Dermis microvascular lymphatic vessel endothelial cell (primary cell): ENCODE data around the gene CRAT. TPM values are rescaled to one million over a fixed set of nuclear protein-coding genes. Genes with fewer than 3 reads are reported as not detected.

Experiments used
- DNase-seq, 2 donors: peaks; one replicate each; pipeline versions ENCODE4 v3.0.0 to v3.0.0-alpha.2; 2010; ENCODE audit warnings: low read depth in 2 of 2
- total RNA-seq: library from RNA; depleted of rRNA; stranded (reverse); fragments of >200 nt; gene quantifications from 2 replicates; pipeline ENCODE4 v1.2.1, GENCODE V29; 2014

The CRAT gene
- total RNA-seq, 1 donor from 2014 or later: 24.8 TPM

DNA sequence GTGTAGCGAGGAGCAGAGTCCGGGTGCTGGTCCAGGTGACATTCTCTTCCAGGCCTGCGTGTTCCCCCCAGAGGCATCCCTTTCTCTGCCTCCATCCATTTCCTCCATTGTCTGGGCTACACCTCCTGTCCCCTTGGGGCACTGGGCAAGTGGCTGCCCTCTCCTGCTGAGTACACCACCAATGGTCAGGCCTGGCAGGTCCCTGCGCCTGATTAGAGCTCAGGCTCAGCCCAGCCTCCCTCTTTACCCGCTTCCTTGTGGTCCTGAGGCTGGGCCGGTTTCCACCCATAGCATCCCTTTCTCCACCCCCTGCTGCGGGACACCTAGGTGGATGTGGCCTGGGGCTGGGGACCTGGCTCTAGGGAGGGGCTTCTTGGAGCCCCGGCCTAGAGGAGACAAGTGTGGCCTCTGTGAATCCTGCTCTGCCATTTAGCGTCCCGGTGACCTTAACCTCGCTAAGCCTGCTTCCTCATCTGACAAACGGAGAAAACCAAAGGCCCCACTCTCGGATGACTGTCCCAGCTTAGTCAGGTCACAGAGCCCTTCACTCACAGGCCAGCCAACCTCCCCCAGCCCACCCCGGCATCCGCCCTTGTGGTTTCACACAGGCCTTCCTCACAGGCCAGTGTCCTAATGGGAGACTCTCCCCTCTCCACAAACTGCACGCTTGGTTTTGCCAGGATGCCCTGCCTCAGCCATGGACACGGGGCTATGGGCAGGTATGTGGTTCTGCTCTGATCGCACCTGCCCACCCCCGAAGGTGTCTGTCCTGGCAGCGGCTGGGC lies 16.8 kb downstream of the CRAT start:
- DNase-seq: no peak

DNA sequence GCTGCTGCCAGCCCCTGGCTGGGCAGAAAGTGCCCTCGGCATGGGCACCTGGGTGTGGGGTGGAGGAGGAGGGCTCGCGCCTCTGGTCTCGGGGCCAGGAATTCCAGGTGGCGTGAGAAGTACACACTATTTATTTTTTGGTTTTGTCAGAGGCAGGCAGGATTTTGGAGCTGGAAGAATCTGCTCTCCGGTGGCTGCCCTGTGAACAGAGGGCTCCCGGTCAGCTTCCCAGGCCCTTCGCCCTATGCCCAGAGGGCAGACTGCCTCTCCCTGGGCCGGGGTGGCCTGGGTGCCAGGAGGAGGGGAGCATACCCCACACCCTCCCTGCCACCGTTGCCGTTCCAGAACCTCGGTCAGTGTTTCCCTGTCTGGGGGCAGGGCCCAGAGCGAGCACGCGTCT lies 21.3 kb downstream of the CRAT start:
- no peak for DNase-seq

DNA sequence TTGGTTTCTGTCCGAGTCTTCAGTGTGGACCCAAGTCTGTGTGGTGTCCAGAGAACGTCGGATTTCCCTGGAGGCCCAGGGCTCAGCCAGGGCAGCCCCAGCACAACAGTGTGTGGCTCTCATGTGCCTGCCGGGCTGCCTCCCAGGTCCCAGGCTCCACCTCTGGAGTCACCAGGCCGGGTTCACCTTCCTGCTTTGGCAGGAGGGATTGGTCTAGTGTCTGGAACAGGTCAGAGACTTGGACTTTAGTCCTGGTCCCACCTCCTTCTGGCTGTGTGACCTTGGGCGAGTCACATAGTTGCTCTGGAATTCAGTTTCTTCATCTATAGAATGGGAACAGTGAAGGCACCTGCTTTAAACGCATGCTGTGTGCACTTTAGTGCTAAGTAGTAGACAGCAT lies 26.5 kb downstream of the CRAT start:
- no peak for DNase-seq

DNA sequence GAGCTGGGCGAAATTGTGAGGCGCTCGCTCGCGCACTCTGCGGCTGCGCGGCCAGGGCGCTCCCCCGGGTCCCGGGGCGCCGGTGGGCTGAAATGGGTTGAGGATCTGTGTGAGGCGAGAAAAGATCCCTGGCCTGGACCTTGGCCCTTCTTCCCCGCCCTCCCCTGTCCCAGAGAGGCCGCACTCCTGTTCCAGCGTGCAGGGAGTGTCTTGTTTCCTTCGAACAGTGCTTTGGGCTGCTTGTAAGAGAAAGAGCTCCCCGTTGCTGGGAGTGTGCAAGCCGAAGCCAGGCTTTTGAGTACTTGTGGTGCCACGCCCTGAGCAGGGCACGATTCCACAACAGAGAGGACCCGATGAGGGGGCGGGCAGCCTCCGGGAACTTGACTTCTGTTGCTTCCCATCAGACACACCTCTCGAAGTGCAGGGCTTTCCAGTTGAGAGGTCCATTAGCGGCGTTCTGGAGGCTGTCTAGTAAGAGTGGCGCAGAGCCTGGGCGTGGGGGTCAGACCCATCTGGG lies 29.1 kb downstream of the CRAT start:
- DNase-seq: no peak

DNA sequence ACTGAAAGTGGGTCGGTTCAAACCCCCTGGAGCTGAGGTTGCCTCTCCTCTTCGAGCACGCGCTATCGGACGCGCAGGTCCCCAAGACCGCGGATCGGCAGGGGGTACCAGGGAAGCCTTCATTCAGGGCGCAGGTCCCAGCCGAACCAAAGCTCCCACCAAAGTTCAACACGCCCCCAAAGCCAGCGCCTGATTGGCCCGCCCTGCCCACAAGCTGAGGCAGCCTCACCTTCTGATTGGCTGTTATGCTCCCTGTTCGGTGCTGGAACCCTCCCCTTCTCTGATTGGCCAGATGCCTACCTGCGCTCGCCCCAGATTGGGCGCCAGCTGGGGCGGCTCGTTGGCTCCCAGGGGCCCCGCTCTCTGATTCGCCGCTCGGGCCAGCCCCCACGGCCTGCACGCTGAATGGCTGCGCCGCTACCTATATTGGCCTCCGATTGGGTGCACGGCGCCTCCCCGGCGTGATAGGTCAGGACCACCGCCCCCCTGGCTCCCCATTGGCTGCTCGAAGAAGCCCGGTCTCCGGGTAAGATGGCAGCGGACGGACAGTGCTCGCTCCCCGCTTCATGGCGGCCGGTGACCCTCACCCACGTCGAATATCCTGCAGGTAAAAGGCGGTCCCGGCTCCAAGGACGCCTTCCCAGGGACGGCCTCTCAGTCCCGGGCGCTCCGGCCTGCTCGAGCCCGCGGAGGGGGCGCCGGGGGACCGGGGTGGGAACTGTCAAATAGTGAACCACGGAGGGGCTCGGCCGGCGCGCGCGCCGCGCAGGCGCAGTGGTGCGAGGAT lies 29.8 kb downstream of the CRAT start, which contains the start of gene DOLPP1:
Gene DOLPP1, plus strand, starts transcription at position 511 of the 787 bp plus-strand sequence. Its CDS starts 21 bp downstream, at position 532.
- peak; percentile 97 to 100 for DNase-seq

DNA sequence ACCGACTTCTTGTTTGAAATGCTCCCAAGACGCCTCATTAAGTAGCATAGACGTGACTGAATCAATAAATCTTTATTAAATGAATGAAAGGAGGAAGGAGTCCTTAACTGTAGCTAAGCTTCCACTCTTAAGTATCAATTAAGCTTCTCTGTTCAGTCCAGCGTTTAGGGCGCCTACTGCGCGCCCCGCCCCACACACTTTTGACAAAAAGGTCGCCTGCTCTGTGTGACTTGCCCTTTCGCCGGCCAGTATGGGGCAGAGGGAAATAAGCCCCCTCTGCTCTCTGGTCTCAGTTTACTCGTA lies 30.3 kb downstream of the CRAT start:
- DNase-seq: no peak

DNA sequence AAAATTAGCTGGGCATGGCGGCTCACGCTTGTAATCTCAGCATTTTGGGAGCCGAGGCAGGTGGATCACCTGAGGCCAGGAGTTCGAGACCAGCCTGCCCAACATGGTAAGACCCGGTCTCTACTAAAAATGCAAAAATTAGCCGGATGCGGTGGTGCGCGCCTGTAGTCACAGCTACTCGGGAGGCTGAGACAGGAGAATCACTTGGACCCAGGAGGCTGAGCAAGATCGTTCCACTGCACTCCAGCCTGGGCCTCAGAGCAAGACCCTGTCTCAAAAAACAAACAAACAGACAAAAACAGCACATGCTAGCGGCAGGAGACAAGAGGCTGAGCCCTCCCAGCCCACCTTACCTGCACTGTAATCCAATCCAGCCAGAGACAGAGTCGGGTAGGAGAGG lies 30.8 kb downstream of the CRAT start:
- no peak for DNase-seq

DNA sequence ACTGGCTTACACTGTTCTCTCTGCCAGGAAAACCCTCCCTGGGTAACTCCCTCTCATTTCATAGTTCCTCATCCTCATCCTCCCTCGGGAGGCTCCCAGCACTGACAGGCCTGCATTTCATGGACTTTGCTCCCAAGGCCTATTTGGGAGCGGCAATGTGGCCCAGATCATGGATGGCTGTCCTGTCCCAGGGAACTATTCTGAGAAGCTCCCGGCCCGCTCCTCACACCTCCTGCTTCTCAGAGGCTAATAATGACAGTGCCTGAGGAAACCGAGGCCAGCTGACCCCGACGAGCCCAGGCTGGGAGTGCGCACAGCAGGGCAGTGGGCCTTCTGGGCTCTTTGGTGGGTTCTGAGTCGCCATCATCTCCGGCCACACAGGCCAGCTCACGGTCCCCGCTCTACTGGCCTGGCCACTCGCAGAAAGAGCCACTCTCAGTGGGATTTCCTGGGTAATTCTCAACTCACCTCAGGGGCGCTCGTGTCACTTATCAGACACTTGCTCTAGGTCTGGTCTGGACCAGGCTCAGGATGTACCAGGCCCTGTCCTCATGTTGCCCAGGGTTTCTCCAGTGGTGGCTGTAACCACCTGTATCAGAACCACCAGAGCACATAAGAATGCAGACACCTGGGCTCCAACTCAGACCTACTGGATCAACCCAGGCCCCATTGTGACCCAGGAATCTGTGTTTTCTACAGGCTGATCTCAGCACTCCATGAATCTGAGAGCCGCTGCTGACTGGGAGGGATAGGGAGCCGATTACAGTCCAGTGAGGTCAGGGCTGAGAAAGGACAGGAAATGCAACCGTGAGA lies 31.7 kb downstream of the CRAT start:
- DNase-seq: no peak

DNA sequence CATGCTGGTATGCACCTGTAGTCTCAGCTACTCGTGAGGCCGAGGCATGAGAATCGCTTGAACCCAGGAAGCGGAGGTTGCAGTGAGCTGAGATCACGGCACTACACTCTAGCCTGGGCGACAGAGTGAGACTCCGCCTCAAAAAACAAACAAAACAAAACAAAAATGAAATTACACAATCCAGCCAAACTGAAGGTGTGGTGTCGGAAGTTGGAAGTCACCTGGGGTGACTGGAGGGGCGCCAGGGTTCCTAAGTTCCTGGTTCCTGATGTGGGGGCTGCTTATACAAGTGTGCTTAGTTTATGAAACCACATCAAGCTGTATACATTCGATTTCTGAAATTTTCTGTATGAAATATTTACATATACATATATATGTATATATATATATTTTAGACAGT lies 33.4 kb downstream of the CRAT start:
- no peak for DNase-seq

DNA sequence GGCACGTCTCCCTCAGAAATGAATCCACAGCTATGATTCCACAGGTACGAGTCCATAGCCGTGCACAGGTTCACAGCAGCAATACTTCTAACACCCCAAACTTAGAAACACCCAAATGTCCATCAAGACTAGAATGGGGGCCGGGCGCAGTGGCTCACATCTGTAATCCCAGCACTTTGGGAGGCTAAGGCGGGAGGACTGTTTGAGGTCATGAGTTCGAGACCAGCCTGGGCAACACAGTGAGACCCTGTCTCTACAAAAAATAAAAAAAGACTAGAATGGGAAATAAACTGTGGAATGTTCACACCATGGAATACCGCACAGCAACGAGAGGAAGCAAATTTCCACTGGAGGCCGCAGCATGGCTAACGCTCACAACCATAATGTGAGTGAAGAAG lies 34.0 kb downstream of the CRAT start:
- no peak for DNase-seq

DNA sequence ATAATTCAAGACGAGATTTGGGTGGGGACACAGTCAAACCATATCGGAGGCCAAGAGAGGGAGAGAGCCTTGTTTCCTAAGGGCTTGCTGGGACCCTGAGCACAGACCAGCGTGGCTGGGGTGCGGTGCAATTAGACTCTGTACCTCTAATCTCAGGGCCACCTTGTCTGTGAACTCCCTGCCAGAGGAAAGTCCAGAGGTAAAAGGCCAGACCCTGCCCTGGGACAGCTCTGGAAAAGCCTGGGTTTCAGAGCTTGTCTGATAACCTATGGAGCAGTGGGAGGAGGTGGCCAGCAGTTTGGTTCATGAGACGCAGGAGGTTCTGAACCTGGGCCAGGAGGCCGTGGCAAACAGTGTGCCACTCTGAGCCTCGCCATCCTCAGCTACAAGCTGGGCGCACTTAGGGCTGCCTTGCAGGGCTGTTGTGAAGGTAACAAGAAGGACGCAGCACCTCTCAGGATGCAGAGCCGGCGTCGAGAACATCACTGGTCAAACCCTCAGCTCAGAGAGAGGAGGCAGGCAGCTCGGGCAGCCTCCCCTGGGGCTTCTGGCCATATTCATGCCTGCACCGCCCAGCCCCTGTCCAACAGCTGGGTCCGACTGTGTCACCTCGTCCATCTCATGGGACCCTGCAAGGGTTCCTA lies 34.5 kb downstream of the CRAT start:
- DNase-seq: no peak

DNA sequence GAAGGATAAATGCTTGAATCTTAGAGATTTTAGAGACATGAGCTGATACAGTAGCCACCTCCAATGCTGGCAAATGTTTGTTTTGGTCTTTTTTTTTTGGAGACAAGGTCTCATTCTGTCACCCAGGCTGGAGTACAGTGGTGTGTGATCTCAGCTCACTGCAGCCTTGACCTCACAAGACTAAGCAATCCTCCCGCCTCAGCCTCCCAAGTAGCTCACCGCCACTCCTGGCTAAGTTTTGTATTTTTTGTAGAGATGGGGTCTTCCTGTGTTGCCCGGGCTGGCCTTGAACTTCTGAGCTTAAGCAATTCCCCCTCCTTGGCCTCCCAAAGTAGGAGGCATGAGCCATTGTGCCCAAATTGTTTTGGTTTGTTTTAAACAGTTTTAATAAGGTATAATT lies 36.5 kb downstream of the CRAT start:
- DNase-seq: no peak

DNA sequence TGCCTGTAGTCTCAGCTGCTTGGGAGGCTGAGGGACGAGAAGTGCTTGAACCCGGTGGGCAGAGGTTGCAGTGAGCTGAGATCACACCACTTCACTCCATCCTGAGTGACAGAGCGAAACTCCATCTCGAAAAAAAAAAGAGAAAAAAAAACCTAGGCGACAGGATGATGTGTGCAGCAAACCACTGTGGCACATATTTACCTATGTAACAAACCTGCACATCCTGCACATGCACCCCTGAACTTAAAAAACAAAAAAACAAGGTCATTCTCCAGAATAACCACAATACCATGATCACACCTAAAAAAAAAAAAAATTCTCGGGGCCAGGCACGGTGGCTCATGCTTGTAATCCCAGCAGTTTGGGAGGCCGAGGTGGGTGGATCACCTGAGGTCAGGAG lies 37.2 kb downstream of the CRAT start:
- DNase-seq: no peak

DNA sequence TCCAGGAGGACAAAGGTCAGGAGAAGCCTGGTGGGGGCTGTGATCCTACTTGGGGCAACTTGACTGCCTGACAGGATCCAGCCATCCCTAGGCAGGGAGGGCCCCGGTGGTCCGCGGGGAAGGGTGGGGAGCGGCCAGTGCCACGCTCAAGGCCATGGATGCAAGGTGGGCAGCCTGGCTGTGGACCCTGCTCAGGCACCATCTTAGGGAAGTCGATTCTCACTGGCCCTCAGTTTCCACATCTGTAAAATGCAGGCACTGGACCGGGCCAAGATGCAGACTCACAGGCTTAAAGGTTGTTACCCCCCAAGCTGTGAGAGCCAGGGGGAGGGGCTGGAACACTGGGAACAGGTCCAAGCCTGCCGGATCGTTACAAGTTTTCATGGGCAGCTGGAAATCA lies 38.4 kb downstream of the CRAT start:
- no peak for DNase-seq

DNA sequence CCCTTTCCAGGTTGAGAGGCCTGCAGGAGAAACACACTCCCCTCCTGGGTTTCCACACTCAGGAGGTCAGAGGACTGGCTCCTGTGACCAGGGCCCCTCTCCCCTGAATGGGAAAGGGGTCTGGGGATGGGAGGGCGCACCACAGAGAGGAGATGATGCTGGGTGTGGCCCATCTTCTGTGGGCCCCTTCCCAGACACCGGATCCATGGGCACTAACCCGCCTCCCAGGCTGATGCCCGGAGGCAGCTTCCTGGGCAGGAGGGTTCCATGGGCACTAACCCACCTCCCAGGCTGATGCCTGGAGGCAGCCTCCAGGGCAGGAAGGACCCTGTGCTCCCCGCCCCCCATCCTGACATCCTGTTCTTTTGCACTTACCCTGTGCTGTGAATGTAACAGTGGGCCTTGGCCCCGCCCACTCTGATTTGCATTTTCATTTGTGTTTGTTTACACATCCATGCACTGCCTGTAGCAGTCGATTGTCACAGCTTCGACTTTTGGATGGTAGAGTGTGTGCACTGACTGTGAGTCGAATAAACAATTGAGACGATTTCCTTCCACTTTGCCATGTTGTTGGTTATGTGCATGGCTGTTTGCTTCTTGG lies 39.0 kb downstream of the CRAT start:
- DNase-seq: no peak

DNA sequence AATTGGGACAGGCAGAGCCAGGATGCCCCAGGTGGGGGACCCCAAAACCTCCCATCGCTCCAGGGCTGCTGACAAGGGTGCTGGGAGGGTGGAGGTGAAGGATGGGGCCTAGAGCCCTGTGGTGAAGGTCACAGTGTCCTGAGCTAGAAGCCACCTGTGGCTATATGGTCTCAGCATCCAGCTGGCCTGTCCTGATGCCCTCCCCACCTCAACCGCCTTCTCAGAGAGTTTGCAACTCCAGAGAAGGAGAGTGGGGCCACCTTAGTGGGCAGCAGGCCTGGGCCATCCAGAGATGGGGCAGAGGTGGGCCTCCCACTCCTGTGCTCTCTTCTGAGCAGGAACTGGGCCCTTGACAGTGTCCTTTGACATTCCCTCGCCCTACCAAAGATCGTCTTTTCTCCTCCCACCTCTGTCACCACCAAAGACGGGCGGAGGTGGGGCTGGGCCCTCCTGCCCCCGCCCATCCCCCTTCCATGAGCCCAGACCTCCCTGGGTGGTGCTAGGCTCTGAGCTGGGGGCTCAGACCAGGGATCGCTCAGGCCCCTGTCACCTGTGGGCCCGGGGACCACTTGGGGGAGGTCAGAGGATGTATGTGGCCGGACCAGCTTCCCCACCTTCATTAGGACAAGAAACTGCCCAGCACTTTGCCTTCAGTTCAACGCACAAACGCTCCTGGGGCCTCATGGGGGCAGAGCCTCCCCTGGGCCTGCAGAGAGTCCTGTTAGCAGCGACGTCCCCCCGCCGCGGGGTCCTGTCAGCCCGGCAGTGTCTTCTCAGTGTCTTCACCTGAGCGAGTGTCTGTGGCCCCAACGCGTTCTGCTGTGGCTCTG lies 39.7 kb downstream of the CRAT start:
- no peak for DNase-seq

DNA sequence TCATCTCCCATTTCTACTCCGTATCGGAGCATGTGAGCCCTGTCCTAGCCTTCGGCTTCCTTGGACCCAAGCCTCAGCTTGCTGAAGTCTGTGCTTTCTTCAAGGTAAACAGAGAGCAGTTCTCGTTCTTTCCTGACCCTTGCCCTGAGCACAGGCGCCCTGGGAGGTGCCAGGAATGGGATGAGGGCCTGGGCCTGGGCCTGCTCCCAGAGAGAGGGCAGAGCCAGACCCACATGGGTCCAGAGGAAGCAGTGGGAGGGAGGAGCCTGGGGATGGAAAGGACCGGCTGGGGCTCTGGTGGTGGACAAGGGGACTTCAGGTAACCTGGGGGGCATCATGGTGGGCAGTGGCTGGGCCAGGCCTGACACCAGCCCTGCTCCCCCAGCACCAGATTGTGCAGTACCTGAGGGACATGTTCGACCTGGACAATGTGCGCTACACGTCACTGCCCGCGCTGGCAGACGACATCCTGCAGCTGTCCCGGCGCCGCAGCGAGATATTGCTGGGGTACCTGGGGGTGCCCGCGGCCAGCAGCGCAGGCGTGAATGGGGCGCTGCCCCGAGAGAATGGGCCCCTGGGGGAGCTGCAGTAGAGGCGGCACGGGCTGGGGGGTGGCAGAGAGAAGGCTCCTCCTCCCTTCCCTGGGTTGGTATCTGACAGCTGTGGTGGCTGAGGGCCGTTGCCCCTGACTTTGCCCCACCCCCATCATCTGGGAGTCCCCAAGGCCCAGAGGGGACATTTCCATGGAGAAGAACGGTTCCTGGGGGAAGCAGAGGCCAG lies 40.5 kb downstream of the CRAT start:
- no peak for DNase-seq

DNA sequence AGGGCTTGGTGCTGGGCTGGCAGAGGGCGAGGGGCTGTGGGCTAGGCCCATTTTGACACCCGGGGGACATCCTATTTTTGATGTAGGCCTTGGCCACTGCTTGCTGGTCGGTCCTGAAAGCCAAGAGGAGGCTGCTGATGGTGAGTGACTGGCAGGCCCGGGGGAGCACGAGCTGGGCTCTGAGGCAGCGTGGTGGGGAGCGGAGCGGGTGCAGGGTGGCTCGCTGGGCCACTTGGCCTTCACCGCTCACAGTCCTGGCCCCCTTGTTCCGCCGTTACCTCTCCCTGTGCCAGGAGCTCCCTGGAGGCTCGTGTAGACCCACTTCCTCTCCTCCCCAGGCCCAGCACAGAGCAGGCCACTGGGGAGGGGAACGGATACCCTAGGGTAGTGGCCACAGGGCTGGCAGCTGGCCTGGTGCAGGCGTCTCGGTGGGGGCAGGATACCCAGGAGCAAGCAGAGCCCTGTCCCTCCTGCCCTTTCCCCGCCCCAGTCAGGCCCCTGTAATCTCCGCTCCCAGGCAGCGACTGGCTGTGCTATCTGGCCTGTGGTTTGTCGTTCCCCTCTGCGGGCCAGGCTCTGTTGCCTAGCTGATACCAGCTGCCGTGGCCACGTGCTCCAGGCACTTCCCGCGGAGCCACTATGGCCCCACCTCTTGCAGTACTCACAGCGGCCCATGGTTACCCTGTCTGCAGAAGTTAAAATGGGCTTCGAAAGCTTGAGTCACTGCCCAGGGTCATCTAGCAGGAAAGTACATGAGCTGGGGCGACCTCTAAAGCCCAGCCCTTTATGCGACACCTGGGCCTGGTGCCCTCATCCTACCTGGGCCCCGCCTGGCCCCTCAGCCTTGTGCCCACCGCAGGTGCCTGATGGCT lies 41.4 kb downstream of the CRAT start:
- DNase-seq: no peak
